Astrocyte (in vitro differentiated cells and primary cell): Measurements from ENCODE around the gene PPP2R3A.

Experiments
- CTCF ChIP-seq: IDR thresholded peaks from 2 replicates; pipeline ENCODE4 v1.5.1; 2011; ENCODE audit warnings: low read depth, mild to moderate bottlenecking, inconsistent platforms, low read length, moderate library complexity; ENCODE audit not compliant: insufficient read depth
- EZH2 ChIP-seq: IDR thresholded peaks from 2 replicates; pipeline ENCODE4 v1.6.1; 2012; ENCODE audit warnings: mild to moderate bottlenecking, low read length, inconsistent platforms; ENCODE audit not compliant: insufficient read depth

- no peak for TF ChIP-seq EZH2
- TF ChIP-seq CTCF: no peak
These were observed 185.7 kb downstream of the PPP2R3A start for GRCh38 chr3:136151219-136151618.
